GM19438 (cell line): ENCODE results near the gene RPL7L1.

Experiments used
- ATAC-seq: cut with Tn5 transposase; IDR thresholded peaks from one replicate; pipeline ENCODE4 v1.9.1; 2021; ENCODE audit warnings: low read depth; ENCODE audit not compliant: unreplicated experiment

RPL7L1 gene

GRCh38 chr6:42928986-42929820, 49.8 kb downstream of the RPL7L1 start, which contains the start of gene CNPY3:
TSS of gene CNPY3 (plus strand) at chr6:42929480. CDS start at chr6:42929571, 91 bp downstream.
- ATAC-seq: peak; percentile 71

GRCh38 chr6:42929821-42930360, 50.5 kb downstream of the RPL7L1 start:
- ATAC-seq: peak; percentile 45

- ATAC-seq: no peak
Observed at GRCh38 chr6:42932412-42932811, 53.0 kb downstream of the RPL7L1 start.

DNA sequence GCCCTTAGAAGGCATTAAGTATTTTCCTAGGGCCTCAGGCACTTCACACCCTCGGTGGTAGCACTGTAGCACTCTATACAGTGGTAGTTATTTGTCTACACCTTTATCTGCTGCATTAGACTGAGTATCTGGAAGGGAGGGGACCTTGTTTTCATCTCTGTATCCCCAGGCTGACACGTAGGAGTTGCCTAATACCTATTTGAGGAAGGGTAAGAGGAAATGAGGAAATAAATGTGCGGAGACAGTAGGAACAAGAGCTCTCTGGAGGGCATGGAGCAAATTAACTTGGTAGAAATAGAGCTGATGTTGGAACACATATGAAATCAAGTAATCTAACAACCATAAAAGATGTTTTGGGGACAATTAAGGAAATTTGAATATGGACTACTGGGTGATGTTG, 53.8 kb downstream of the RPL7L1 start:
- no peak for ATAC-seq

DNA sequence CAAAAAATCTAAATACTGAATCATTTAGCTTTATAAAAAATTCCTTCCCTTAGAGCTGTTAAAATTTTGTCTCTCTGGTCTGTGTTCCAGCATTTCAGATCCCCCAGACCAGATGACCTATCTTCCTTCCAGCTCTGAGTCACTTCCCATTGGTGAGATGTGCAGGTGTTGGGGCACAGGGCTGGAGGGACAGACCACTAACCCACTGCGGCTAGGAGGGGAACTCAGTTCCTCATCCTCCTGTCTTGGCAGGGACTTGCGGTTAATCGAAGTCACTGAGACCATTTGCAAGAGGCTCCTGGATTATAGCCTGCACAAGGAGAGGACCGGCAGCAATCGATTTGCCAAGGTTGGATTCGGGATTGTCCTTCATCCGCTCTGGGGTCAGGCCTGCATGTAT, 55.9 kb downstream of the RPL7L1 start:
- no peak for ATAC-seq

GRCh38 chr6:42936398-42936797, 57.0 kb downstream of the RPL7L1 start:
- ATAC-seq: no peak

DNA sequence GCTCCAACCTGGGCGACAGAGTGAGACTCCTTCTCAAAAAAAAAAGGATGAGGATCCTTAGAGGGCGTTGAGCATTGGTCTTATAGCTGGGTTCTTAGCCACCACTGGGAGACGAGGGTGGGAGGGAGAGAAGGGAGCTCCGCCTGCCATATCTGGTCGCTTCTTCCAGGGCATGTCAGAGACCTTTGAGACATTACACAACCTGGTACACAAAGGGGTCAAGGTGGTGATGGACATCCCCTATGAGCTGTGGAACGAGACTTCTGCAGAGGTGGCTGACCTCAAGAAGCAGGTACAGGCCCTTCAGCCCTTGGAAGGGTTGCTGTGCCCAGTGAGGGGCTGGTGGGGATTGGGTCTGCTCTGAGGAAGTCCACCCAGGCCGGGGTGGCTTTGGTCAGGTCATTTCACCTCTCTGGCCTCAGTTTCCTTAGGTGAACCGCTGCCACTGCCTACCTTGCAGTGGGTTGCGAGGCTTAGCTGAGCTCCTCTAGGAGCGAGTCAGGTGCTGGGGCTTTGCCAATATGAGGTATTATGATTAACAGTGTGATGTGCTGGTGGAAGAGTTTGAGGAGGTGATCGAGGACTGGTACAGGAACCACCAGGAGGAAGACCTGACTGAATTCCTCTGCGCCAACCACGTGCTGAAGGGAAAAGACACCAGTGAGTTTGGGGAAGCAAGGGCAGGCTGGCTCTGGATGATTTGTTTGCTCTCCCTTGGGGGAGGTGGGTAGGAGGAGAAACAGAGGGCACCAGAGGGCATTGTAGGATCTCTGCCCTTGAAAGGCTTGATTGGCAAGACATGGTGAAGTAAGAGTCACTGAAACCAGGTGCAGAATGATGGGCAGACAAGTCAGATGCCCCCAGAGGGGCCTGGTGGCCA, 58.4 kb downstream of the RPL7L1 start:
- no peak for ATAC-seq

DNA sequence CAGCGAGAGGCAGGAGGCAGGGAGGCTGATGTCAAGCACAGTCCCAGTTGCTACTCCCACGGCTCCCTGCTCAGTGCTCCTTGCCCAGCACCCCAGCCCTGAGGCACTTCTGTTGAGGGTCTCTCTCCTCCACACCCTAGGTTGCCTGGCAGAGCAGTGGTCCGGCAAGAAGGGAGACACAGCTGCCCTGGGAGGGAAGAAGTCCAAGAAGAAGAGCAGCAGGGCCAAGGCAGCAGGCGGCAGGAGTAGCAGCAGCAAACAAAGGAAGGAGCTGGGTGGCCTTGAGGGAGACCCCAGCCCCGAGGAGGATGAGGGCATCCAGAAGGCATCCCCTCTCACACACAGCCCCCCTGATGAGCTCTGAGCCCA, 59.0 kb downstream of the RPL7L1 start:
- ATAC-seq: no peak

GRCh38 chr6:42938987-42939809, 59.8 kb downstream of the RPL7L1 start:
- ATAC-seq: no peak
